Measurements from ENCODE around the gene CHN1. TPM values are rescaled to one million over a fixed set of nuclear protein-coding genes. Genes with fewer than 3 reads are reported as not detected.

CHN1 gene
- total and polyA plus RNA-seq, 2 of the 8 experiments (the other 6 are each of a cell fraction or from before 2014, with no cell fraction given): 54.0 to 65.7 TPM

DNA sequence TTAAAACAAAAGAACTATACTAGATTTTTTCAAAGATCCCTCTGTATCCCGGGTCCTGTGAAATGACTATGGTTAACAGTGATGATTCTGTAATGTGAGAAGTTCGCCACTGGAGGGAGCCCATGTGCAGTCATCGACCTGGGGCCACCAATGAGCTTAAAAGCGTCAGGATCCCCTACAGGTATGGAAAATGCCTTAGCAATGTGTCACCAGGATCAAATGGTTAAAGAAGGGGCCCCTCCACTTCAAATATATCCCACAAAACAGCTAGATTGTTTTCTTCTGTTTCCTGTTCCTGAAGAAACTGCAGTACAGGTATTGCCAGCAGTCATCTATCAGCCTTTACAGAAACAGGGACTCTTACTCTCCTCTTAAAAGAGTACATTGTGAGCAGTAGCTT lies 256.2 kb downstream of the CHN1 start:
- H4K5ac ChIP-seq (ENCODE audit: insufficient read length, low read depth, low read length): no peak overlapping the region
- H3K36me3 ChIP-seq (ENCODE audit: control insufficient read depth in 2 of 4, insufficient read depth in 4 of 4, low read length in 3 of 4): no peaks in the 10 kb centered on the region
- ChIA-PET CTCF (ENCODE audit: partially characterized antibody) (interaction anchor here (0.6 to 5.8 kb wide), 41 partner anchors 9 to 1536 kb away, joined by 3 to 68 read pairs (median 4); partner anchors contain the start of gene CHRNA1), POLR2A (ENCODE audit: partially characterized antibody) (interaction anchor here (0.5 to 2.6 kb wide), 10 partner anchors 14 to 1924 kb away, joined by 3 to 15 read pairs (median 3); no protein-coding TSS in a partner anchor)
- H3K4me2 ChIP-seq (ENCODE audit: insufficient read depth in 1 of 2, low read depth in 2 of 2, low read length in 2 of 2): 0 out of 4 replicates have a peak overlapping the region, but pooled peaks of 1 of the 2 experiments have one; percentile 37
- no peaks in the 10 kb centered on the region for H3K79me1 ChIP-seq (ENCODE audit: low read depth, low read length)
- no peak overlapping the region for H3K14ac ChIP-seq (ENCODE audit: insufficient read length)
- peak; percentile 66 to 89 for DNase-seq (ENCODE audit: low read depth in 1 of 2, low spot score in 2 of 2)
- no peak overlapping the region for H3K4ac ChIP-seq (replicated peaks; ENCODE audit: insufficient read length, low read depth, low read length)
- H2BK120ac ChIP-seq (replicated peaks; ENCODE audit: low read depth, low read length): no peak overlapping the region
- no peaks in the 10 kb centered on the region for H3K23me2 ChIP-seq (ENCODE audit: low read depth, low read length)
- H3K23ac ChIP-seq (ENCODE audit: insufficient read length): no peak overlapping the region
- H2BK12ac ChIP-seq (ENCODE audit: low read depth, low read length): no peak overlapping the region
- H2BK20ac ChIP-seq (ENCODE audit: low read length): no peak overlapping the region
- H3K4me3 ChIP-seq (ENCODE audit: extremely low read depth in 1 of 4, insufficient read depth in 2 of 4, low read depth in 3 of 4, low read length in 4 of 4): no peak overlapping the region; a peak in 1 of 8 replicates
- H3K27me3 ChIP-seq (replicated peaks in 1 of 4; ENCODE audit: control insufficient read depth in 3 of 4, extremely low read depth in 1 of 4, insufficient read depth in 3 of 4, low read length in 3 of 4): no peaks in the 10 kb centered on the region
- no peak overlapping the region for H2AK5ac ChIP-seq (ENCODE audit: low read depth, low read length)
- no peaks in the 10 kb centered on the region for H3K9me3 ChIP-seq (ENCODE audit: insufficient read depth in 2 of 2, low read depth in 1 of 2, low read length in 1 of 2)
- 0 out of 2 replicates have a peak overlapping the region, but pooled peaks have one; percentile 34 for H2BK15ac ChIP-seq (ENCODE audit: low read length)
- no peak overlapping the region for H4K8ac ChIP-seq (ENCODE audit: extremely low read depth, insufficient read depth, low read length)
- H3K56ac ChIP-seq (replicated peaks; ENCODE audit: insufficient read length, low read depth, low read length): no peak overlapping the region
- no peaks in the 10 kb centered on the region for H3K79me2 ChIP-seq (ENCODE audit: control insufficient read depth in 1 of 2, insufficient read depth in 2 of 2, low read length in 2 of 2)
- H3K9ac ChIP-seq (replicated peaks in 1 of 4; ENCODE audit: extremely low read depth in 1 of 4, low read depth in 3 of 4, low read length in 3 of 4): no peak overlapping the region
- no peak overlapping the region for H2AFZ ChIP-seq (ENCODE audit: low read length)
- WGBS, 2 experiments (ENCODE audit: extremely low coverage in 1 of 2, insufficient coverage in 1 of 2, insufficient read length in 1 of 2, insufficient replicate concordance in 2 of 2, low coverage in 1 of 2, low lambda C conversion rate in 2 of 2, missing lambda C conversion rate in 1 of 2): 11% methylated on average over 4 of the region's 4 CpGs; no CpG with 5 or more reads in 1 of the 2 experiments
- no peak overlapping the region for H2BK5ac ChIP-seq (ENCODE audit: low read depth, low read length)
- no peak overlapping the region for H4K91ac ChIP-seq (replicated peaks; ENCODE audit: insufficient read length, low read length)
- peak; percentile 89 for FAIRE-seq
- no peaks in the 10 kb centered on the region for H4K20me1 ChIP-seq (replicated peaks in 1 of 2; ENCODE audit: control insufficient read depth in 1 of 2, insufficient read depth in 2 of 2, low read length in 2 of 2)
- no peak overlapping the region; the same call in 1 of the 2 replicates for H3K18ac ChIP-seq (ENCODE audit: extremely low read depth, low read length)
- H3K27ac ChIP-seq (ENCODE audit: low read depth, low read length): no peak overlapping the region
- peaks cover 0 to 2% (median 1%) of the 10 kb centered on the region in 4 experiments; a peak in 3 of 7 replicates for H3K4me1 ChIP-seq (replicated peaks in 1 of 4; ENCODE audit: control insufficient read depth in 3 of 4, insufficient read depth in 4 of 4, low read length in 3 of 4)
- TF ChIP-seq KDM4A (IDR thresholded peaks at IDR 0.05; ENCODE audit: low read depth, low read length, severe bottlenecking) (no peak), RXRA (IDR thresholded peaks at IDR 0.05; ENCODE audit: insufficient read depth, low read depth, low read length) (no peak), RAD21 (IDR thresholded peaks at IDR 0.05 in 1 of 2, conservative IDR thresholded peaks at IDR 0.05 in 1 of 2; ENCODE audit: low read depth in 2 of 2, low read length in 2 of 2) (peak; percentile 96 to 97), ASH2L (IDR thresholded peaks at IDR 0.05; ENCODE audit: low read length) (peak; percentile 62), JUND (IDR thresholded peaks at IDR 0.05; ENCODE audit: low read length) (peak; percentile 96), CREB1 (IDR thresholded peaks at IDR 0.05) (peak; percentile 61; the same call in 1 of the 2 replicates)
- TF ChIP-seq, protein P1, sequence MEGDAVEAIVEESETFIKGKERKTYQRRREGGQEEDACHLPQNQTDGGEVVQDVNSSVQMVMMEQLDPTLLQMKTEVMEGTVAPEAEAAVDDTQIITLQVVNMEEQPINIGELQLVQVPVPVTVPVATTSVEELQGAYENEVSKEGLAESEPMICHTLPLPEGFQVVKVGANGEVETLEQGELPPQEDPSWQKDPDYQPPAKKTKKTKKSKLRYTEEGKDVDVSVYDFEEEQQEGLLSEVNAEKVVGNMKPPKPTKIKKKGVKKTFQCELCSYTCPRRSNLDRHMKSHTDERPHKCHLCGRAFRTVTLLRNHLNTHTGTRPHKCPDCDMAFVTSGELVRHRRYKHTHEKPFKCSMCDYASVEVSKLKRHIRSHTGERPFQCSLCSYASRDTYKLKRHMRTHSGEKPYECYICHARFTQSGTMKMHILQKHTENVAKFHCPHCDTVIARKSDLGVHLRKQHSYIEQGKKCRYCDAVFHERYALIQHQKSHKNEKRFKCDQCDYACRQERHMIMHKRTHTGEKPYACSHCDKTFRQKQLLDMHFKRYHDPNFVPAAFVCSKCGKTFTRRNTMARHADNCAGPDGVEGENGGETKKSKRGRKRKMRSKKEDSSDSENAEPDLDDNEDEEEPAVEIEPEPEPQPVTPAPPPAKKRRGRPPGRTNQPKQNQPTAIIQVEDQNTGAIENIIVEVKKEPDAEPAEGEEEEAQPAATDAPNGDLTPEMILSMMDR (IDR thresholded peaks at IDR 0.05; ENCODE audit: control extremely low read depth in 1 of 3, insufficient read depth in 1 of 3, low read depth in 1 of 3, low read length in 3 of 3): peak; percentile 67 to 89 (median 82)
- TF ChIP-seq, protein P2, sequence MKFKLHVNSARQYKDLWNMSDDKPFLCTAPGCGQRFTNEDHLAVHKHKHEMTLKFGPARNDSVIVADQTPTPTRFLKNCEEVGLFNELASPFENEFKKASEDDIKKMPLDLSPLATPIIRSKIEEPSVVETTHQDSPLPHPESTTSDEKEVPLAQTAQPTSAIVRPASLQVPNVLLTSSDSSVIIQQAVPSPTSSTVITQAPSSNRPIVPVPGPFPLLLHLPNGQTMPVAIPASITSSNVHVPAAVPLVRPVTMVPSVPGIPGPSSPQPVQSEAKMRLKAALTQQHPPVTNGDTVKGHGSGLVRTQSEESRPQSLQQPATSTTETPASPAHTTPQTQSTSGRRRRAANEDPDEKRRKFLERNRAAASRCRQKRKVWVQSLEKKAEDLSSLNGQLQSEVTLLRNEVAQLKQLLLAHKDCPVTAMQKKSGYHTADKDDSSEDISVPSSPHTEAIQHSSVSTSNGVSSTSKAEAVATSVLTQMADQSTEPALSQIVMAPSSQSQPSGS (IDR thresholded peaks at IDR 0.05; ENCODE audit: low read length): 0 out of 2 replicates have a peak, but pooled peaks have one; percentile 41

Data from H1 (cell line).